Ishikawa (cell line): ENCODE results near the gene SH3BP4.

Experiments
- TEAD4 ChIP-seq: IDR thresholded peaks from 2 replicates; pipeline ENCODE4 v1.6.1; 2012
- TF ChIP-seq, protein P1 (sequence below): IDR thresholded peaks from 2 replicates; pipeline ENCODE4 v1.6.1; 2012

DNA sequence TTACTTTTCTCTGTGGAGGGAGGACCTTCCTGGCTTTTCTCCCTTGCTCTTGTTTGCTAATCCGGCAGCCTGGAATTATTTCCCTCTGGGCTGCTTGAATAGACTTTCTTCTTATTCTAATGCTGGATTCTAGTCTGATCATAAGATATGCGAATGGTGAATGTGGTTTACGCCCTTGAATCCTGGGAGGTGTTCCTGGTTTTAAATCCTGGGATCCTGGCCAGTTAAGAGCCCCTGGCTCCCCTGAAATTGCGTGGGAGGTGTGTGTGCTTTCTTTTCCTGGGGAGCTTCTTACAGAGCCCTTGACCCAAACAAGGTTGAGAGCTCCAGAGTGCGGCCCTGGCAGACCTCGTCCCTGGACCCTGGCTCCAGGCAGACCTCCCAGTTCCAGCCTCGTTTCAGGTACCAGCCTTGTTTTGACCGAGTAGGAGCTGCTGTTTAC is 2.8 kb downstream of the SH3BP4 start:
- TF ChIP-seq, protein P1, sequence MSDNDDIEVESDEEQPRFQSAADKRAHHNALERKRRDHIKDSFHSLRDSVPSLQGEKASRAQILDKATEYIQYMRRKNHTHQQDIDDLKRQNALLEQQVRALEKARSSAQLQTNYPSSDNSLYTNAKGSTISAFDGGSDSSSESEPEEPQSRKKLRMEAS, result no peak
- TF ChIP-seq TEAD4, result no peak
